C1 segment of cervical spinal cord (tissue), 14 donors: ENCODE data around the gene SERTAD1.
"Not testable (repeated sequence)": the region's sequence is repeated elsewhere in the genome, so short reads cannot be mapped to it uniquely, and the experiment has no call there.

Experiments used
- DNase-seq, 14 donors: peaks; one replicate each; lab custom pipeline; 2025; lab: John Stamatoyannopoulos, UW

The SERTAD1 gene, protein sequence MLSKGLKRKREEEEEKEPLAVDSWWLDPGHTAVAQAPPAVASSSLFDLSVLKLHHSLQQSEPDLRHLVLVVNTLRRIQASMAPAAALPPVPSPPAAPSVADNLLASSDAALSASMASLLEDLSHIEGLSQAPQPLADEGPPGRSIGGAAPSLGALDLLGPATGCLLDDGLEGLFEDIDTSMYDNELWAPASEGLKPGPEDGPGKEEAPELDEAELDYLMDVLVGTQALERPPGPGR

DNA sequence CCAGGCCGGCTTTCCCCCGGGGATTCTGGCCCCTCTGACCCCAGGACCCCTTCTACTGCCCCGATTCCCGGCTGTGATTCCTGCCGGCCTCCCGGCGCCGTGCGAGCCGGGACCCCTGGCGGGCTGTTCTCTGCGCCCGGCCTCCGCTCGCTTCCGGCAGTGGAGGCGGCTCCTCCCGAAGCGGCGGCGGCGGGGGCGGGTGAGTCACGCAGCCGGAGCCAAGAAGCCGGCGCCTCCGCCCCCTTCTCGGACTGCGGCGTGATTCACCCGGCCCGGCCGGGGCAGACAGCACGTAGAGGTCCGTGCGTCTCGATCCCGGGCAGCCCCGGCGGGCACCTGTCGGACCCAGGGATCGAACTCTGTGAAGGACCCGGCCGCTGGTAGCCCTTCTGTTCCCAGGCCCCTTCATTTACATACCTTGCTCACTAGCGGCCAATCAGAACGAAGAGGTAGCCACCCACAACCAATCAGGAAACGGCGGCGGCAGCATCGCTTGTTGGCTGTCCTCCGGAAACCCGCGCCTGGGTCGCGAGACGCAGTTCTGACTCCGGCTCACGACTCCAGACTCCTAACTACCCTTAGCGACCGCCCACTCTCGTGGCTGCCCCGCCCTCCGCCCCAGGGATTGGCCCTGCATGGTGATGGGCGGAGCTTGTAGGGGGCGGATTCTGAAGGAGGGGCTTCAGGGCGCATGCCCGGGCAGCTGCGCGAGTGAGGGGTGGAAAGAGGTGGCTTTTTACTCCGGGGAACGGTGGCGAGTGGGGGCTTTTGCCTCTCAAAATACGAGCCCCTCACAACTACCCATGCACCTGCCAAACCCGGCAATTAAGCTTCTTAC lies at the start of gene SERTAD1:
Gene SERTAD1 (minus strand): TSS at position 543 of the 838 bp plus-strand sequence. CDS start 2,446 bp downstream, outside the sequence.
- DNase-seq, result peak; percentile 96 to 100 (median 99)

DNA sequence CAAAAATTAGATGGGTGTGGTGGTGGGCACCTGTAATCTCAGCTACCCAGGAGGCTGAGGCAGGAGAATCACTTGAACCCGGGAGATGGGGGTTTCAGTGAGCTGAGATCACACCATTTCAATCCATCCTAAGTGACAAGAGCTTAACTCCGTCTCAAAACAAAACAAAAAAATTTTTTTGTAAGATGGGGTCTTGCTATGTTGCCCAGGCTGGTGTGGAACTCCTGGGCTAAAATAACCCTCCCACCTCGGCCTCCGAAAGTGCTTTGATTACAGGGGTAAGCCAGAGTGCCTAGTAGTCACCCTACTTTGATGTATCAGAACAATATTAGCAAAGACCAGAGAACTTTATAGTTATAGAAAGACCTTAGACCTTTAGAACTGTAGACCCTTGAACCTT lies 48.9 kb upstream of the SERTAD1 start:
- DNase-seq, result no peak

DNA sequence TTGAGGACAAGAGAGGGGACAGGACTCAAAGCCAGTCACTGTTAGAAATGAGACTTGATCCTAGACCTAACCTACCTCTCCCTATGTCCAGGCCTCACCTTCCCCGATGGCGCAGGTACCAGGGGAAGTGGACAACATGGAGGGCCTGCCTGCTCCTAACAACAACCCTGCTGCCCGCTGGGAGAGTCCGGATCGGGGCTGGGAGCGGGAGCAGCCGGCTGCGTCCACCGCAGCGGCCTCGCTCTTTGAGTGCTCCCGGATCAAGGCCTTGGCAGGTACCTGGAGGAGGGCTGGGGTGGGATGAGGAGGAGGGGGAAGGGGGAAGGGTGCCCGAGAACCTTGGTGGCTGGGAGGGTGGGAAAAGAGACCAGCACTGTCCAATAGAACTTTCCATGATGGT lies 46.7 kb upstream of the SERTAD1 start:
- no peak for DNase-seq

DNA sequence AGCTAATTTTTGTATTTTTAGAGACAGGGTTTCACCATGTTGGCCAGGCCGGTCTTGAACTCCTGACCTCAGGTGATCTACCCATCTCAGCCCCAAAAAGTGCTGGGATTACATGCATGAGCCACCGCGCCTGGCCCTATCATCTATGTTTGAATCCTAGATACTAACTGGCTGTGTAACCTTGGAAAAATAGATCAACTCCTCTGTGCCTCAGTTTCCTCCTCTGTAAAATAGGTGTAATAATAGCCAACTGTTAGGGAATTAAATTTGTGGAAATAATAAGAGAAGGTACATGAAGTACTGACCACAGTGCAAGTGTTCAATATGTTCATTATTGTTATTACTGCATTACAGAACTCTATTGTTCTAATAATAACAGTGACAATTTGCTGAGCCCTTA lies 45.3 kb upstream of the SERTAD1 start:
- no peak for DNase-seq

DNA sequence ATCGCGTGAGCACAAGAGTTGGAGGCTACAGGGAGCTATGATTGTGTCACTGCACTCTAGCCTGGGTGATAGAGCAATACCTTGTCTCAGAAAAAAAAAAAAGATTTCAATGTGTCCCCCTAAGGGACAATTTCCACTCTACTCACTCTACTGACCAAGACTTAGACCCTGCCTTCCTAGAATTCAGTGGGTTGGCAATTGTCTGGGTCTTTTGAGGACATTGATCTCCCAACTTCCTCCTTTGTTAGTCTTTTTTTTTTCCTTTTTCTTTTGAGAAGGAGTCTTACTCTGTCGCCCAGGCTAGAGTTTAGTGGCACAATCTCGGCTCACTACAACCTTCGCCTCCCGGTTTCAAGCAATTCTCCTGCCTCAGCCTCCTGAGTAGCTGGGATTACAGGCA lies 43.2 kb upstream of the SERTAD1 start:
- no peak for DNase-seq

DNA sequence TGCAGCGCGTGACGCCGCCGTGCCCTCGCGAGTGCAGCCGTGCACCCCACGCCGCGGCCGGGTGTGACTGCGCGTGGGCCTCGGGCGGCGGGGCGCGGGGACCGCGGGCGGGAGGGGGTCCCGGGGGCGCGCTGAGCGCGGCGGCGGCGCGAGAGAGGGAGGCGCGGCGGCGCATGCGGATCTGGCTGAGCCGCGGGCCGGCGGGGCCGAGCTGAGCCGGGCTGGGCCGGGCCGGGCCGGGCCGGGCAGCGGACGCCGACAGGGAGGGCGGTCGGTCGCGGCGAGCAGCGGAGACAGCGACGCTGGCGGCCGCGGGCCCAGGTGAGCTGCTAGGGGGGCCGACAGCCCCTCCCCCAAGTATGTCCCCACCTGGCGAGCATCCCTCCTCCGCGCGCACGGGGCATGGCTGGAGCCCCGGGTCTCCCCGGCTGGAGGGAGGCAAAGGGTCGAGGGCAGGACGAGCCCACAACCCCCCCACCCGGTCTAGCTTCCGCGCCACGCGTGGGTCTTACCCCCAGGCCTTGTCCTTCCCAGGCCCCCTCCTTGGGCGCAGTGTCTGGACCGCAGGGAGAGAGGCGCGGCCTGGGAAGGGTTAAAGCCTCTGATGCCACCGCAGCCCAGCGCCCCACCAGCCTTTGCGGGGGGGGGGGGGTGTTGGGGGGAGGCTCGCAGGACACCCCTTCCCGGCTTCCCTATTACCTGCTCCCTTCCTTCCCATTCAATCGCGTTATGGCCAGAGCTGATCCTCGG lies 41.4 kb upstream of the SERTAD1 start, which contains the start of gene SPTBN4:
Gene SPTBN4 (plus strand): TSS at position 17 of the 750 bp plus-strand sequence. CDS start 5,621 bp downstream, outside the sequence.
- peak in 3 of 14 donors; percentile 5 to 38 (median 20) for DNase-seq

DNA sequence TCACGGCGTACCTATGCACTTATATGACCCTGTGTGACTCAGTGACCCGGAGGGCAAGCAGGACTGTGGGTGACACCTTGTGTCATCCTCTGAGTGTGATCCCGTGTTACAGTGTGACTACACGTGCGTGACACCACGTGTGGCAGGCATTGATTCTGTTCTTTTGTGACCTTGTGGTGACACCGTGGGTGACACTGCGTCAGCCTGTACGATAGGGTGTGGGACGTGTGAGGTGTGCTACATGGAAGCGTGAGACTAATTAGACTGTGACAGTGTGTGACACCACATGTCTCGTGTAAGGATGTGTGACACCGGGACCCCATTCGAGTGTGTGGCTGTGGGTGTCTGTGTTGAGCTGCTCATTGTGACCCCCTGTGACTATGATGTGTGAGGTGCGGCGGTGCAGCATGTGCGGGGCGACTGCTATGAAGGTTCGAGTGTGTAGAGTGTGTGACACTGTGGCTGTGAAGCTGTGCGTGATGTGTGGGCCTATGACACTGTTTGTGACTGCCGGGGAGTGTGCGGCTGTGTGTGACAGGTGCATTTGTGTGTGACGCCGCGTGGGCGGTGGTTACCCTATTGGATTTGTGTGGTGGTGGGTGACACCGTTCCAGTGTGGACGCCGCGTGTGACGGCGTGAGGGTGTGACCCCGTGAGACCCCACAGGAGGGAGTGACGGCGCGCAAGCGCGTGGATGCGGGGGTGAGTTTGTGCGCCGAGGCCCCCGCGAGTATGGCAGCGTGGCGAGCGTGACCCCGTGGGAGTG lies 40.6 kb upstream of the SERTAD1 start:
- peak in 8 of 14 donors; percentile 30 to 59 (median 46) for DNase-seq

DNA sequence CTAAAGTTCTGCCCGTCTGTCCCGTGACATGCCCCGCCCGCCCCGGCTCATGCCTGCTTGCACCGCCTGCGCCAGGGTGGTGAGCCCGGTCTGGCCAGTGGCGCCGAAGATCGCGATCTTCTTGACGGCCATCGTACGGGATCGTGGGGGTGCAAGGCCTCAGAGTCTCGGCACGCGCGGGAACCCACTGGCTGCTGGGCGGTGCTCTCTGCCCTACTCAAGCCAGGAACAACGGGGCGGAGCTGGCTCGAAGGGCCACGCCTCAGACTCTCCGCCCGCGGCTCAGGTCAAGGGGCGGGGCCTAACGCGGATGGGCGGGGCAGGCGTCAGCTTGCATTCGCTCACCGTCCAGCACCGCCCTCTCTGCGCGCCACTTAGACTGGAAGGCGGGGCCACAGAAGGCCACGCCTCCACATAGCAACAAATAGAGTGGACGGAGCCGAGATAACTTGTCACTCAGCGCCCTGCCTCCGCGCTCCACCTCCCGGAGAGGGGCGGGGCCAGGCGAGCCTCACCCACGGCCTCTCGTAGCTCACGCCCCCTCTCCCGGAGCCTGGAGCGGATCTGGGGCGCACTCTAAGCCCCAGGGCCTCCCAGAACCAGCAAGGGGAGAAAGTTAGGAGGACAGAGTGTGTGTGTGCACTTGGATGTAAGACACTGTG lies 39.9 kb upstream of the SERTAD1 start, which contains the start of gene BLVRB:
Gene BLVRB (minus strand): TSS at position 189 of the 662 bp plus-strand sequence. CDS start 57 bp downstream, at position 132.
- DNase-seq, result peak; percentile 73 to 99 (median 97)

DNA sequence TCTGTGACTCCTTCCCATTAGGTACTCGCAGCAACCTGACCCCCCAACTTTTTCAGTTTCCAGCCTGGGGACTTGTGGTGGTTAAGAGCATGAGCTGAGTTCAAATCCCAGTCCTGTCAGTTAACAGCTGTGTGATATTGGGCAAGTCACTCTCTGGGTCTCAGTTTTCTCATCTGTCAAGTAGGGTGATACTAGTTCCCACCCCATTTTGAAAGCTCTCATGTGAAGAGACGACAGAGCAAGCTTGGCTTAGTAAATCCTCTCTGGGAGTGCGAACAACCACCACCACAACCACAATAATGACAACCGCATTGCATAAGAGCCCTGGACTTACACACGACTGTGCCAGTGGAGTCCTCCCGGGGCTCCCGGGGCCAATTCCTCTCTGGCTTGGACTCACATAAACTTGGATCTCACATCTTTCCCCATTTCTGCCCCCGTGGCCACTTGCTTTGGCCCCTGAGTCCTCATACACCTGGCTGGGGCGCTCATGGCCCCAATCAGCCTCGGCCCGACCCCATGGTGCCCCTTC lies 39.3 kb upstream of the SERTAD1 start:
- peak in 3 of 14 donors; percentile 34 to 60 (median 51) for DNase-seq

DNA sequence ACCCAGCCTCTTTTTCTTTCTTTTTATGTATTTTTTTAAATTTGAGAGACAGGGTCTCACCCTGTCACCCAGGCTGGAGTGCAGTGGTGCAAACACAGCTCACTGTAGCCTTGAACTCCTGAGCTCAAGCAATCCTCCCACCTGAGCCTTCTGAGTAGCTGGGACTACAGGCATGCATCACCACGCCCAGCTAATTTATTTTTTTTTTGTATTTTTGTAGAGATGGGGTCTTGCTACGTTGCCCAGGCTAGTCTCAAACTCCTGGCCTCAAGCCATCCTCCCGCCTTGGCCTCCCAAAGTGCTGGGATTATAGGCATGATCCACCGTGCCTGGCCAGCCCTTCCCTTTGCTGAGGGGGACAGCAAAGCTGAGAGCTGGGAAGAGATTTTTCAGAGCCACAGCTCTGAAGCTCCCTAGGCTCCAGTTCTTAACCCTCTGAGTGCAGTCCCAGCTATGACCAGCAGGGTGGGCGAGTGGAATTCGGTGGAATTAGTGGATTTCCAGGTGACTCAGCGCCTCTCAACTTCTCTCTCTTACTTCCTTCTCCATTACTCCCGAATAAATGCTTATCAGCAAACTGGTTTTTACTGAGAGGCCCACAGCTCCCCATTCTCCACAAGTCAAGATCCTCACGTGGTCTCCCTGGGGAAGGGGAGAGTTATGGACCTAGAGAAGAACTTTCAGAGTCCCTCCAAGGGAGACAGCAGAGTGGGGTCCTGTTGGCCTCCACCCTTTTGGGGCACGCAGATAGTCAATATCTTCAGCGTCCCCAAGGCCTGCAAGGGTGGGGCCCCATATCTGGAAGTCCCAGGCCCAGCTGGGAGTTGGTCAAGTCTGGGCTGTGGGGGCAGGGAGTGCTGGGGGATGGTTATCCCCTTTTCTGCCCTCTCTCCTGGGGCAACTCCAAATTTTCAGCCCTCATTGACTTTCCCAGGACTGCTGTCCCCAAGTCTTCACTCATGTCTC lies 38.5 kb upstream of the SERTAD1 start:
- DNase-seq, result peak in 12 of 14 donors; percentile 9 to 62 (median 36)

DNA sequence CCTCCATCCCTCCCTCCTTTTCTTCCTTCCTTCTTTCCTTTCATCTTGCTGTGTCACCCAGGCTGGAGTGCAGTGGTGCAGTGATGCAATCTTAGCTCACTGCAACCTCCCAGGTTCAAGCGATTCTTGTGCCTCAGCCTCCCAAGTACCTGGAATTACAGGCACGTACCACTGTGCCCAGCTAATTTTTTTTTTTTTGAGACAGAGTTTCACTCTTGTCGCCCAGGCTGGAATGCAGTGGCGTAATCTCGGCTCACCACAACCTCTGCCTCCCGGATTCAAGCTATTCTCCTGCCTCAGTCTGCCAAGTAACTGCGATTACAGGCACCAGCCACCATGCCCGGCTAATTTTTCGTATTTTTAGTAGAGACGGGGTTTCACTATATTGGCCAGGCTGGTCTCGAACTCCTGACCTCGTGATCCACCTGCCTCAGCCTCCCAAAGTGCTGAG lies 37.8 kb upstream of the SERTAD1 start:
- DNase-seq, result not testable (repeated sequence)

DNA sequence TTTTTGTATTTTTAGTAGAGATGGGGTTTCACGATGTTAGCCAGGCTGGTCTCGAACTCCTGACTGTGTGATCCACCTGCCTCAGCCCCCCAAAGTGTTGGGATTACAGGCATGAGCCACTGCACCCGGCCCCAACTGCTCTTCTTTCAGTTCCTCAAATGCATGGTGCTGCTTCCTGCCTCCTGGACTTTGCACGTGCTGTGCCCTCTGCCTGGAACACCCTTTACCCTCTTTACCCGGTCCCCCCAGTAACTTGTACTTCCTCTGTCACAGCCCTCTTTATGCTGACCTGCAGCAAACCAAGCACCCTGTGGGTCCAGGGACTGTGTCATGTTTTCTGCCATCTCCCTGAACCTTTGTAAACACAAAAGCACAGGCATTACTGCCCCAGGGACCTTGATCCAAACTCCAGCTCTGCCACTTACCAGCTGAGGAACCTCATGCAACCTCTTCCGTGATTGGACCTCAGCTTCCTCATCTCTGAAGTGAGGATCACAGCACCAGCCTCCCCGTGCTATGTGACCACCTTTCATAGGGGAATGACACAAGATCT lies 36.0 kb upstream of the SERTAD1 start:
- DNase-seq, result peak in 6 of 14 donors; percentile 6 to 23 (median 16)

DNA sequence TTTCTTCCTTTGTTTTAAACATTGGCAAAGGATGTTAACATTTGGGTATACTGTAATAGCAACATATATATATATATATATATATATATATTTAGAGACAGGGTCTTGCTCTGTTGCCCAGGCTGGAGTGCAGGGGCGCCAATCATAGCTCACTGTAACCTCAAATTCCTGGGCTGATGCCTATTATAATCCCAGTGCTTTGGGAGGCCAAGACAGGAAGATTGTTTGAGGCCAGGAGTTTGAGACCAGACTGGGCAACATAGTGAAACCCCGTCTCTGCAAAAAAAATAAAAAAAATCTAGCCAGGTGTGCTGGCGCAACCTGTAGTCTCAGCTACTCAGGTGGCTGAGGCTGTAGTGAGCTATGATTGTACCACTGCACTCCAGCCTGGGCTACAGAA lies 34.4 kb upstream of the SERTAD1 start:
- DNase-seq, result no peak

DNA sequence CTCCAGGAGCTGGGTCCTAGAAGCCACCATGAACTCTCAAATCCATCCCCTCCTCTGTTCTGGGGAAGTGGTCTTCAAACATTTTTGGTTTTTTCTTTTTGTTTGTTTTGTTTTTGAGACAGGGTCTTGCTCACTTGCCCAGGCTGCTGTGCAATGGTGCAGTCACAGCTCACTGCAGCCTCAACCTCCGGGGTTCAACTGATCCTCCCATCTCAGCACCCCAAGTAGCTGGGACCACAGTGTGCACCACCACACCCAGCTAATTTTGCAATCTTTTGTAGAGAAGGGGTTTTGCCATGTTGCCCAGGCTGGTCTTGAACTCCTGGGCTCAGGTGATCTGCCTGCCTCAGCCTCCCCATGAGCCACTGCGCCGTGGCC lies 32.8 kb upstream of the SERTAD1 start:
- no peak for DNase-seq

DNA sequence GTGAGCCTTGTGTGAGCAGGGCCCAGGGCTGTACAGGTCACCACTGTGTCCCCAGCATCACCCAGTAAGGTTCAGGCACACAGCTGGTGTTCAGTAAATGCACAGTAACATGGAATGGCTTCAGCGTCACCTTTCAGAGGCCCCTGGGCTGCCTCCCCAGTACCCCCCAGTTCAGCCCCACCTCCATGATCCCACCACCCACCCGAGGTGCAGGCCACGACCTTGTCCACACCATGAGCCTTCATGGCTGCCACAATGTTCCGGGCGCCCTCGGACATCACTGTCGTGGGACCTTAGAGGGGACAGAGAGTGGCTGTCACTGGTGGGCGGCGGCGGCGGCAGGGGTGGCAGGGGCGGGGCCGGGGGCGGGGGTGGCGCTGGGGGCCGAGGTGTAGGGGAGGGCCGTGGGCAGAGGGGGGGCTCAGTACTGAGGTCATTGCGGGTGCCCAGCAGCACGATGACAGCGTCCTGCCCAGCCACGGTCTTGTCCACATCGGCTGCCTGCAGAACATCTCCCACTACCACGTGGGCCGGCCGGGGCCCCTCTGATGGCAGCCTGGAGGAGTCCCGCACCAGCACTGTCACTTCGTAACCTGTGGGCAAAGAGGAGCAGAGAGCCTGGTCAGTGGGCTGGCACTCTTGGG lies 32.3 kb upstream of the SERTAD1 start:
- no peak for DNase-seq

DNA sequence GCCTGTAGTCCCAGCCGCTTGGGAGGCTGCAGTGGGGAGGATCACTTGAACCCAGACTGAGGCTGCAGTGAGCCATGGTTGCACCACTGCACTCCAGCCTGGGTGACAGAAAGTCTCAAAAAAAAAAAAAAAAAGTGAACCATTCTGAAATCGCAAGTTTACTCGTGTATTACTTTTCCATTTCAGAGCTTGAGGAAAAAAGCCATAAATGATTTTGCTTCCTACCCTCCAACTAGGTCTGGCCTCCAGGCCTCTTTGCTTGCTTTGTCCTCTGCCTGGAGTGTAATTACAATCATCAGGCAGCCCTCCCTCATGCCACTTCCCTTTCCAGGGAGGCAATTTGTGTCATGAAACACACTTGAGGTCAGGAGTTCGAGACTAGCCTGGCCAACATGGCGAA lies 31.3 kb upstream of the SERTAD1 start:
- DNase-seq, result no peak

DNA sequence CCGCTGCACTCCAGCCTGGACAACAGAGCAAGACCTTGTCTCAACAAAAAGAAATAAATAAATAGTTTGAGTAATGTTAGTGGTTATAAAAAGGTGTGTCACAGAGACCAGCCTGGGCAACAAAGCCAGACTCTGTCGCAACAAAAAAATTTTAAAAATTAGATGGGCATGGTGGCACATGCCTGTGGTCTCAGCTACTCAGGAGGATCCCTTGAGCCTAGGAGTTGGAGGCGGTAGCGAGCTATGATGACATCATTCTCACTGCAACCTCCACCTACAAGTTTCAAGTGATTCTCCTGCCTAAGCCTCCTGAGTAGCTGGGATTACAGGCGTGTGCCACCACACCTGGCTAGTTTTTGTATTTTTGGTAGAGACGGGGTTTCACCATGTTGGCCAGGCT lies 28.2 kb upstream of the SERTAD1 start:
- DNase-seq, result not testable (repeated sequence)

DNA sequence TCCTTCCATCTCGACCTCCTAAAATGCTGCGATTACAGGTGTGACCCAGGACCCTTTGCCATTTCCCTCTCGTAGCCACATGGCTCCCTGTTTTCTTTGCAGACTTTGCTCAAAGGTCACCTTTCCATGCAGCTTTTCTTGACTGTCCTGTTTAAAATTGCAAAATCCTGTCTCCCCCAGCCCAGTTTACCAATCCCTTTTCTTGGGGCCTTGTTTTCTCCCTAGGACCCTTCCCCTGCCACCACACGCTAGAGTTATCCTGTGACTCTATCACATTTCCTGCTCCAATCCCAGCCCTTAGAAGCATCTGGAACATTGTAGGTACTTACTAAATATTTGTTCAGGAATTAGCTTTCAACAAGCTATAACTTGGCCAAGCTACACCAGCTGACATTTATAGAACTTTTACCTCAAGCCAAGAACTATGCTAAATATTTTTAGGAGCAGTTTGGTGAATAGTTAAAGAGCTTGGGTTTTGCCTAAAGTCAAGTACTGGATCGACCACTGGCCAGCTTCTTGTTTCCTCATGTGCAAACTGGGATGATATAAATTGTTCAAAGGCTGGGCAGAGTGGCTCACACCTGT lies 27.5 kb upstream of the SERTAD1 start:
- no peak for DNase-seq
